IPS-18c (cell line): ENCODE results near the gene HIBCH.

ENCODE experiments used
- H3K4me3 ChIP-seq: 2 replicates; pipeline ENCODE4 v1.7.0; 2013; ENCODE audit warnings: low read depth, mild to moderate bottlenecking, low read length, moderate library complexity; ENCODE audit not compliant: insufficient read depth
- H3K9me3 ChIP-seq: one replicate; pipeline ENCODE4 v1.6.1; 2013; ENCODE audit warnings: mild to moderate bottlenecking, low read length, moderate library complexity; ENCODE audit not compliant: control insufficient read depth, insufficient read depth

The HIBCH gene

DNA sequence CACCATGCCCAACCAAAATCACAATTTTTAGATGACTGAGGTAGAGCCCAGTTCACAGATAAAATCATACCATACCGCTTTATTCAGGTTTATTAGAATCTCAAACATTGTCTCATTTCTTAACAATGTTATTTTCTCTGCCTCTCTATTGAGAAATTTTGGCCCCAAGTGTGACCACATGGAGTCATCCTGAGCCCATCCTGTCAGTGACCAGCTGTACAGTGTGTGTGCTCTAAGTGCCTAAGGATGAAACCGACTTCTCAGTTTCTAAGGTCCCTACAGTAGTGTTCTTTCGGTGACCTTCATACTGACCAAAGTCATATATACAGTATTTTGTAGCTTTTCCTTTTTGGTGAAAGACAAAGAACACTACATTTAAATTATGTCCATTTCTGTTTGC lies 133.4 kb downstream of the HIBCH start:
- H3K4me3 ChIP-seq = no peak overlapping the region
- H3K9me3 ChIP-seq = no peaks in the 10 kb centered on the region

DNA sequence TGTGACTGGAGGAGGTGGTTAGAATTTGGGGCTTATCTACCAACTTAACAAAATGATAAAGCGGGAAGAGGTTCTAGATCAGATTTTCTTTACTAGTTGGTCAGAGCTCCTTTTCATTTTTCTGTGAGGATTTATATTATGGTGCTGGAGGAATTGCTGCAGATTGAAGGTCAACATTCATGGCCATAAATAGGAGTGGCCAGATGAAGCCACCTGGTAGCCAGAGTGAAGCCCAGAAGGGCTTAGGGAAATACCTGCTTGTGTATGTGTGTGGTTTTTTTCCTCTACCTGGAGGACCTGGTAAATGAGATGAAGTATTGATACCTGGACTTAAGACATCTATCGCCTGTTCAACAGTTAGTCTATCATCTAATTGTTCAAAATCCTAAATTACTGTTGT lies 134.2 kb downstream of the HIBCH start:
- H3K4me3 ChIP-seq = no peak overlapping the region
- no peaks in the 10 kb centered on the region for H3K9me3 ChIP-seq

- H3K4me3 ChIP-seq = no peak overlapping the region
- H3K9me3 ChIP-seq = no peaks in the 10 kb centered on the region
Measured at GRCh38 chr2:190184460-190184859, 135.2 kb downstream of the HIBCH start.

- no peaks in the 10 kb centered on the region for H3K9me3 ChIP-seq
Measured at GRCh38 chr2:190183539-190183938, 136.1 kb downstream of the HIBCH start.

GRCh38 chr2:190182071-190182524 lies 137.5 kb downstream of the HIBCH start:
- H3K4me3 ChIP-seq = no peak overlapping the region

More at GRCh38 chr2:190183539-190183938, 136.1 kb downstream of the HIBCH start:
- H3K4me3 ChIP-seq = no peak overlapping the region

GRCh38 chr2:190181123-190181669 lies 138.4 kb downstream of the HIBCH start:
- H3K4me3 ChIP-seq = peak overlapping the region; percentile 79
- no peaks in the 10 kb centered on the region for H3K9me3 ChIP-seq

More at GRCh38 chr2:190182071-190182524, 137.5 kb downstream of the HIBCH start:
- no peaks in the 10 kb centered on the region for H3K9me3 ChIP-seq

- peak overlapping the region; percentile 79 for H3K4me3 ChIP-seq
Measured at GRCh38 chr2:190180313-190181122, 139.1 kb downstream of the HIBCH start.

GRCh38 chr2:190179754-190180312 lies 139.8 kb downstream of the HIBCH start:
- Histone ChIP-seq H3K4me3 (peak overlapping the region; percentile 79; the same call in 1 of the 2 replicates), H3K9me3 (no peaks in the 10 kb centered on the region)

More at GRCh38 chr2:190180313-190181122, 139.1 kb downstream of the HIBCH start:
- H3K9me3 ChIP-seq = no peaks in the 10 kb centered on the region

DNA sequence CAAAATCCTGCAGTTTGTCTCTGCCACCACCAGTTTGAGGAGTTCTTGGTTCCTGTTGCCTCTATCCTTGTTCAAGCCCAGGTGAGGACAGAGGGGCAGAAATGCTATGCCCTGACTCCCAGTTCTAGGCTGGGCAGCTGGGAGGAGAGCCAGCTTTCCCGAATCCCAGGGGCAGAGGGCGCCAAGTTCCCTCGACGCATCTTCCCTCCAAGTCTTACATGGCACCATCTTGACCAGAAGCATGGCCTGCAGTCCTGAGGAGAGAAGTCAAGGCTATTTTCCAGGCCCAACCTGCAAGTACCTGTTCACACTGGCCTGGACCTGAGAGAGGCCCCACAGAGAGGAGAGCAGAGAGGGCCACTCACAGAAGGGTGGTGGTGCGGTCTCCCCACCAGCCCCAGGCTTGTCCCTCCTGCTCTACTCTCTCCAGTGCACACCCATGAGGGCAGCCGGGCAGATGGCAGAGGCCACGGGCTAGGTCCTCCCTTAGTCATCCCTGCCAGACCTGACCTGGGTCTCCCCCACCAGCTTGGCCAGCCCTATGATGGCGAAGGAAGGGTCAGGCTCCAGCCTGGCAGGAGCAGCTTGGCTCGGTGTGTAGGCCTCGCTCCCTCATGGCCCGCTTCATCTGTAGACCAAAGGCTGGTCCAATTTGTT lies 141.4 kb downstream of the HIBCH start:
- no peaks in the 10 kb centered on the region for H3K9me3 ChIP-seq
- H3K4me3 ChIP-seq = no peak overlapping the region

DNA sequence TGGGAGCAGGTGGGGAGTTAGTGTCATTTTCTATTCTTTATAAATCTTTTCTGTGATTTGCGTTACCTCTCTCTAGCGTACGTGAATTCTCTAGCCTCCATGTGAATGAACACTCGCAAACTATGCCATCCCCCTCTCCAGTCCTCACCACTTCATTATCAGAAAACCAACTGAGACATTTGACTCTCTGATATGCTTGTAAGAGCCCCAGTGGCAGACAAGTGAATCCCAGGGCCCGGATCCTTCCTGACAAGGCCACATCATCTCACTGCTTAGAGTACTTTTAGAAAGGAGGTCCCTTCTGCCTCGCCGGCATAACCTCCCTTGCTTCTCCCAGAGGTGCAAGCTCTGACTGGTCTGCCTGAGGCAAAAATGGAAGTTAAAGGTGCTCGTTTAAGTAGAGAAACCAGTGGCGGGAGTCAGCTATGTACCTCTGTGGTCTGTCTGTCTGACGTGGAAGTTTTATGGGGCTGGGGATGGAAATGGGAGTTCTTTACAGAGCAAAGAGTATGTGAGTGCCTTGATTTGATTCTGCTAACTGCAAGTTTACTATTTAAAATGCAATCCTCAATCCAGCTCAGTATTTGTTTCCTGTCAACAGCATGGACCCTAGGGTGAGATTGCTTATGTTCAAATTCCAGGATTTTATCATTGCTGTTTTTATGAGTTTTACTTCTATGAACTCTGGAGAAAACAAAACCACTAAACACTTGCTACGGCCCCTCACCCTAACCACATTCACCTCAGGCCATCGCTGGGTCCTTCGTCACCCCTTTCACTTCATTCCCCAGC lies 142.2 kb downstream of the HIBCH start:
- Histone ChIP-seq H3K9me3 (no peaks in the 10 kb centered on the region), H3K4me3 (no peak overlapping the region)

DNA sequence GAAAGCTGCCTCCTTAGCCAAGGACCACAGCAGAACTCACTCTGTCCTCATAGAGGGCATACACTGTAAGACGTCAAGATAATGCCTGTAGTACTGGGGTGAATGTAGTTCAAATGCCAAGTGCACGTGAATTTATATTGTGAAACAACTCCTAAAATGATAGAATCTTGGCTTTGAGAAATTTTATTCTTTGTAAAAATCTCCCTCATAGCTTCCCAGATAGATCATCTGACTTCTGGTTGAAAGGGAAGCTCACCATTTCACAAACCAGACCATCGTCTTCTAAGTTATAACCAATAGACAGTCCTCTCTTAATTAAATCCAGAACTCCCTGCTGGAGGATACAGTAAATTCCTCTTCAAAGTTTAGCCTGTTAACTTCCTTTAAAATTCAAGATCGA lies 146.2 kb downstream of the HIBCH start:
- Histone ChIP-seq H3K9me3 (no peaks in the 10 kb centered on the region), H3K4me3 (no peak overlapping the region)

DNA sequence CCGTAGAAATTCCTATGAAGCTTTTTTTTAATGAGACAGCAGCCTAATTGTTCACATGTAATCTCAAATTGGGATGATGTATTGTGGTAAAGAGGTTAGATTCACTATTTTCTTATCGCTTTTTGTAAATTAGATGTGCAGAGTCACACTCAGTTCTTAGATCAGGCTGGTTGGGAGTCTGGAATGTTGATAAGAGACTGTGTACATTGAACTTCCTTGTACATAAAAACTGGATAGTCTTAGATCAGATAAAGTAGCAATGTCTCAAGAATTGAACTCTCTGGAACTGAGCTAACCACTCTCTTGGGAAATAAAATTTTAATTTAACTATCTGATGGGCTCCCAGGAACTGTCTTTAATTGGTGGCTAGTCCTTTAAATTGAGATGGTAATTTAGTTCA lies 149.0 kb downstream of the HIBCH start:
- H3K4me3 ChIP-seq = no peak overlapping the region
- H3K9me3 ChIP-seq = peaks cover 4% of the 10 kb centered on the region

- Histone ChIP-seq H3K4me3 (no peak overlapping the region), H3K9me3 (peaks cover 4% of the 10 kb centered on the region)
Measured at GRCh38 chr2:190169221-190170072, 150.2 kb downstream of the HIBCH start.

GRCh38 chr2:190167702-190168101 lies 151.9 kb downstream of the HIBCH start:
- H3K4me3 ChIP-seq = no peak overlapping the region
- peaks cover 4% of the 10 kb centered on the region for H3K9me3 ChIP-seq

DNA sequence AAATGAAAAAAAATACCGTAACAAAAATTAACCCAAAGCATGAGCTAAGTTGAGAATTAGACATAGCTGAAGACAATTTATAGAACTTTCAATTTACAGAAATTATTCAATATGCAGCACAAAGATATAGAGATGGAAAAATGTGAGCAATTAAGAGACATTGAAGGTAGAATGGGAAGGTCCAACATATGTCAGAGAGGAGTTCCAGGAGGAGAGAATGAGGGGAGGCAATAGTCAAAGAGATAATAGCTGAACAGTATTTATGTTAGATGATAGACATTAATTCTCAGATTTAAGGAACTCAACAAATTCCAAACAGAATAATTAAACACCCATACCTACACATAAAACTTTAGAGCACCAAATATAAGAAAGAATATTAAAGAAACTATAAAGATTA lies 154.1 kb downstream of the HIBCH start:
- Histone ChIP-seq H3K4me3 (no peak overlapping the region), H3K9me3 (peaks cover 4% of the 10 kb centered on the region)

GRCh38 chr2:190162851-190163250 lies 156.8 kb downstream of the HIBCH start:
- peaks cover 4% of the 10 kb centered on the region for H3K9me3 ChIP-seq
- H3K4me3 ChIP-seq = no peak overlapping the region
